IMR-90 (cell line): ENCODE results near the gene SASH1. TPM values are rescaled to one million over a fixed set of nuclear protein-coding genes. Genes with fewer than 3 reads are reported as not detected.

Experiments
- ATAC-seq: fragments of 200-7000 bp; cut with Tn5 transposase; 2 replicates; pipeline ENCODE4 v1.9.1; 2020; ENCODE audit warnings: low read depth, mild to moderate bottlenecking, moderate library complexity
- BruUV-seq: library from RNA; stranded (reverse); fragments of 400-500 nt; replicated peaks from 2 replicates; lab custom pipeline; 2021; lab: Mats Ljungman, UMichigan
- CTCF ChIA-PET: fragments of 300-600 bp; formaldehyde crosslinking; extraction: SDS; loops from one replicate; lab custom pipeline; 2021; ENCODE audit warnings: antibody characterized with exemption; lab: Yijun Ruan, JAX
- POLR2A ChIA-PET: fragments of 300-600 bp; sonication (Branson Sonifier 250); formaldehyde crosslinking; loops from one replicate; lab custom pipeline; 2022; ENCODE audit warnings: antibody characterized with exemption; ENCODE audit not compliant: unreplicated experiment; lab: Charles Lee
- DNase-seq: peaks from one replicate; pipeline ENCODE4 v3.0.0; 2013
- H2AFZ ChIP-seq: replicated peaks from 2 replicates; pipeline ENCODE3; 2013; ENCODE audit warnings: low read length, mild to moderate bottlenecking; ENCODE audit not compliant: poor library complexity
- H2AK5ac ChIP-seq: 2 replicates; pipeline ENCODE4 v1.6.1; 2013; ENCODE audit warnings: low read depth, low read length, inconsistent platforms
- H2AK9ac ChIP-seq: replicated peaks from 2 replicates; pipeline ENCODE3; 2013; ENCODE audit warnings: mild to moderate bottlenecking, low read depth, low read length, moderate library complexity; ENCODE audit not compliant: poor library complexity
- H2BK120ac ChIP-seq: 2 replicates; pipeline ENCODE4 v1.6.1; 2013; ENCODE audit warnings: low read depth, low read length, inconsistent platforms
- H2BK15ac ChIP-seq: 3 replicates; pipeline ENCODE4 v1.6.1; 2013; ENCODE audit warnings: low read depth, low read length, inconsistent platforms
- H2BK20ac ChIP-seq: 2 replicates; pipeline ENCODE4 v1.6.1; 2013; ENCODE audit warnings: low read depth, mild to moderate bottlenecking, inconsistent platforms, low read length, moderate library complexity
- H2BK5ac ChIP-seq: 2 replicates; pipeline ENCODE4 v1.6.1; 2013; ENCODE audit warnings: mild to moderate bottlenecking, low read depth, low read length, inconsistent platforms; ENCODE audit not compliant: poor library complexity, severe bottlenecking
- H3K14ac ChIP-seq: replicated peaks from 2 replicates; pipeline ENCODE4 v1.6.1; 2013; ENCODE audit warnings: low read depth, low read length, inconsistent platforms
- H3K18ac ChIP-seq: 2 replicates; pipeline ENCODE4 v1.6.1; 2013; ENCODE audit warnings: low read depth, low read length, control low read depth
- H3K23ac ChIP-seq: 2 replicates; pipeline ENCODE4 v1.6.1; 2013; ENCODE audit warnings: low read depth, low read length, inconsistent platforms
- H3K27ac ChIP-seq: 2 replicates; pipeline ENCODE4 v1.5.1; 2013; ENCODE audit warnings: mild to moderate bottlenecking, control low read depth, low read length; ENCODE audit not compliant: insufficient read depth
- H3K27me3 ChIP-seq: 2 replicates; pipeline ENCODE4 v1.6.1; 2013; ENCODE audit warnings: low read length; ENCODE audit not compliant: control insufficient read depth, insufficient read depth
- H3K36me3 ChIP-seq: 2 replicates; pipeline ENCODE4 v1.6.1; 2013; ENCODE audit warnings: low read length, mixed read lengths; ENCODE audit not compliant: control insufficient read depth, insufficient read depth
- H3K4ac ChIP-seq: 2 replicates; pipeline ENCODE4 v1.6.1; 2013; ENCODE audit warnings: low read depth, low read length, inconsistent platforms
- H3K4me1 ChIP-seq: 2 replicates; pipeline ENCODE4 v1.6.1; 2013; ENCODE audit warnings: low read length, mixed read lengths; ENCODE audit not compliant: control insufficient read depth, insufficient read depth
- H3K4me2 ChIP-seq: 2 replicates; pipeline ENCODE4 v1.6.1; 2013; ENCODE audit warnings: low read depth, mild to moderate bottlenecking, control low read depth, low read length, moderate library complexity
- H3K4me3 ChIP-seq: 2 replicates; pipeline ENCODE4 v1.5.1; 2013; ENCODE audit warnings: low read depth, mild to moderate bottlenecking, control low read depth, low read length, moderate library complexity; ENCODE audit not compliant: insufficient read depth
- H3K56ac ChIP-seq: 2 replicates; pipeline ENCODE4 v1.6.1; 2013; ENCODE audit warnings: low read length, inconsistent platforms; ENCODE audit not compliant: insufficient read depth; ENCODE audit errors: extremely low read depth
- H3K79me1 ChIP-seq, 2 experiments: 2 replicates each; pipeline ENCODE4 v1.6.1; 2013; ENCODE audit warnings: low read length in 2 of 2, inconsistent platforms in 1 of 2, low read depth in 1 of 2
- H3K9ac ChIP-seq: 2 replicates; pipeline ENCODE4 v1.6.1; 2013; ENCODE audit warnings: low read depth, low read length, control low read depth
- H3K9me1 ChIP-seq: 2 replicates; pipeline ENCODE4 v1.6.1; 2013; ENCODE audit warnings: low read length, inconsistent platforms; ENCODE audit not compliant: insufficient read depth
- H3K9me3 ChIP-seq: 2 replicates; pipeline ENCODE4 v1.6.1; 2013; ENCODE audit warnings: low read length; ENCODE audit not compliant: control insufficient read depth, insufficient read depth
- H4K20me1 ChIP-seq: 2 replicates; pipeline ENCODE4 v1.6.1; 2013; ENCODE audit warnings: low read length, inconsistent platforms; ENCODE audit not compliant: insufficient read depth
- H4K5ac ChIP-seq: 2 replicates; pipeline ENCODE4 v1.6.1; 2013; ENCODE audit warnings: mild to moderate bottlenecking, low read depth, low read length, control low read depth
- H4K8ac ChIP-seq, 2 experiments: 2 replicates each; pipeline ENCODE4 v1.6.1; 2013; ENCODE audit warnings: low read depth in 2 of 2, low read length in 2 of 2, control low read depth in 1 of 2, inconsistent platforms in 1 of 2
- H4K91ac ChIP-seq: 2 replicates; pipeline ENCODE4 v1.6.1; 2013; ENCODE audit warnings: low read depth, low read length, inconsistent platforms; ENCODE audit not compliant: insufficient read depth
- BHLHE40 ChIP-seq: fragments of 150-350 bp; IDR thresholded peaks from 2 replicates; pipeline ENCODE4 v1.6.1; 2016; ENCODE audit warnings: mild to moderate bottlenecking, low read depth, low read length
- CEBPB ChIP-seq: IDR thresholded peaks from 2 replicates; pipeline ENCODE4 v1.6.1; 2012; ENCODE audit warnings: low read depth, low read length, improper control_type of control experiment
- CTCF ChIP-seq: conservative IDR thresholded peaks from 2 replicates; pipeline ENCODE4 v1.5.1; 2012; ENCODE audit warnings: mild to moderate bottlenecking, low read depth, low read length, improper control_type of control experiment
- ELK1 ChIP-seq: fragments of 150-350 bp; IDR thresholded peaks from 2 replicates; pipeline ENCODE4 v1.6.1; 2016; ENCODE audit warnings: low read depth, mild to moderate bottlenecking, low read length, moderate library complexity, borderline replicate concordance
- MAFK ChIP-seq: IDR thresholded peaks from 2 replicates; pipeline ENCODE4 v1.6.1; 2012; ENCODE audit warnings: low read depth, low read length, improper control_type of control experiment
- MAZ ChIP-seq: IDR thresholded peaks from 2 replicates; pipeline ENCODE4 v1.6.1; 2012; ENCODE audit warnings: low read depth, mild to moderate bottlenecking, low read length, improper control_type of control experiment, moderate library complexity, borderline replicate concordance
- MXI1 ChIP-seq: IDR thresholded peaks from 2 replicates; pipeline ENCODE4 v1.6.1; 2012; ENCODE audit warnings: low read depth, mild to moderate bottlenecking, low read length, moderate library complexity, borderline replicate concordance
- RFX5 ChIP-seq: IDR thresholded peaks from 2 replicates; pipeline ENCODE4 v1.8.0; 2012; ENCODE audit warnings: low read depth, mild to moderate bottlenecking, low read length, moderate library complexity
- SMC3 ChIP-seq: fragments of 150-350 bp; IDR thresholded peaks from 2 replicates; pipeline ENCODE4 v1.6.1; 2016; ENCODE audit warnings: low read depth, mild to moderate bottlenecking, antibody characterized with exemption, low read length, moderate library complexity
- USF2 ChIP-seq: fragments of 150-350 bp; IDR thresholded peaks from 2 replicates; pipeline ENCODE4 v1.6.1; 2017; ENCODE audit warnings: mild to moderate bottlenecking, antibody characterized with exemption, low read length, low read depth
- WGBS, 2 experiments: methylation state at CpG; one replicate each; pipeline versions ENCODE4 v1.1.5 to v1.1.7; 2013; ENCODE audit warnings: missing lambda C conversion rate in 2 of 2; ENCODE audit not compliant: insufficient read length in 1 of 2; ENCODE audit errors: extremely low coverage in 2 of 2; 5-methylcytosine and 5-hydroxymethylcytosine counted together
- dilution Hi-C: fragments of 300-500 bp; cut with HindIII; formaldehyde crosslinking; loops from one replicate; pipeline ENCODE4 v1.14.3; 2018; ENCODE audit warnings: low sequenced_read_pairs; ENCODE audit not compliant: unreplicated experiment
- in situ Hi-C: fragments of 300-500 bp; cut with MboI; formaldehyde crosslinking; loops from 3 replicates; pipeline ENCODE4 v1.14.3; 2019; ENCODE audit warnings: low sequenced_read_pairs, inconsistent platforms, mixed read lengths
- intact Hi-C: fragments of 100-400 bp; cut with micrococcal nuclease; formaldehyde crosslinking; loops from 2 replicates; pipeline ENCODE4 v1.10.0; 2022
- polyA plus RNA-seq, 3 experiments: library from polyadenylated mRNA; depleted of rRNA; stranded (reverse); fragments of >200 nt; gene quantifications; 2 replicates each; pipeline ENCODE4 v1.2.3, GENCODE V29; 2012; ENCODE audit warnings: low replicate concordance in 1 of 3
- total RNA-seq: library from RNA; depleted of rRNA; stranded (reverse); fragments of >200 nt; gene quantifications from 2 replicates; pipeline ENCODE4 v1.2.3, GENCODE V29; 2012

Gene SASH1
- total and polyA plus RNA-seq, 2 of the 4 experiments (the other 2 are of a cell fraction) = 11.6 to 16.5 TPM

- 58% methylated on average over 2 of the region's 3 CpGs; no CpG with 5 or more reads in 1 of the 2 experiments for WGBS, 2 experiments
- Histone ChIP-seq H3K79me1 (peaks cover 0 to 9% of the 10 kb centered on the region in 2 experiments; a peak in 2 of 4 replicates), H2BK5ac (no peak overlapping the region), H4K91ac (no peak overlapping the region), H3K9me3 (no peaks in the 10 kb centered on the region), H3K14ac (peak overlapping the region; percentile 9; the same call in 1 of the 2 replicates), H3K4me3 (no peak overlapping the region), H3K18ac (no peak overlapping the region), H4K20me1 (no peaks in the 10 kb centered on the region), H3K27ac (no peak overlapping the region), H2AFZ (no peak overlapping the region), H3K9ac (no peak overlapping the region), H4K8ac (no peak overlapping the region), H3K4me1 (peaks cover 11% of the 10 kb centered on the region), H2BK20ac (peak overlapping the region; percentile 10; the same call in 1 of the 2 replicates), H4K5ac (no peak overlapping the region), H2AK5ac (peak overlapping the region; percentile 55; the same call in 1 of the 2 replicates), H3K4me2 (no peak overlapping the region), H2BK15ac (peak overlapping the region; percentile 38; the same call in 1 of the 3 replicates), H3K56ac (no peak overlapping the region), H2BK120ac (no peak overlapping the region), H3K27me3 (no peaks in the 10 kb centered on the region), H3K9me1 (no peaks in the 10 kb centered on the region), H3K23ac (no peak overlapping the region), H2AK9ac (no peak overlapping the region), H3K4ac (peak overlapping the region; percentile 51; the same call in 1 of the 2 replicates), H3K36me3 (no peaks in the 10 kb centered on the region)
- dilution Hi-C loops (no loop called here), in situ Hi-C loops (no loop called here), intact Hi-C loops (no loop called here)
- BruUV-seq = no TSS peak
- TF ChIP-seq ELK1 (no peak), USF2 (no peak), MXI1 (no peak), CEBPB (peak; percentile 84), CTCF (no peak), SMC3 (no peak), MAZ (no peak), BHLHE40 (no peak), RFX5 (no peak), MAFK (0 out of 2 replicates have a peak, but pooled peaks have one; percentile 44)
- ATAC-seq (no peak), DNase-seq (peak; percentile 42)
- ChIA-PET CTCF (no interaction called here), POLR2A (no interaction called here)
Measured at GRCh38 chr6:148311966-148312669, 30.5 kb upstream of the SASH1 start.
